Esophagus mucosa (tissue), 1 donor: ENCODE results near the gene PIGQ. TPM values are rescaled to one million over a fixed set of nuclear protein-coding genes. Genes with fewer than 3 reads are reported as not detected.

Source experiments
- ATAC-seq: fragments of 200-7000 bp; cut with Tn5 transposase; one replicate; pipeline ENCODE4 v1.9.1; 2020
- total RNA-seq: library from RNA; stranded (reverse); gene quantifications from one replicate; pipeline ENCODE4 v1.2.4, GENCODE V29; 2023
- donor health status: DM: yes; HTN: yes; CAD: no.

Gene PIGQ
- total RNA-seq, 1 donor from 2014 or later, result 21.0 TPM

DNA sequence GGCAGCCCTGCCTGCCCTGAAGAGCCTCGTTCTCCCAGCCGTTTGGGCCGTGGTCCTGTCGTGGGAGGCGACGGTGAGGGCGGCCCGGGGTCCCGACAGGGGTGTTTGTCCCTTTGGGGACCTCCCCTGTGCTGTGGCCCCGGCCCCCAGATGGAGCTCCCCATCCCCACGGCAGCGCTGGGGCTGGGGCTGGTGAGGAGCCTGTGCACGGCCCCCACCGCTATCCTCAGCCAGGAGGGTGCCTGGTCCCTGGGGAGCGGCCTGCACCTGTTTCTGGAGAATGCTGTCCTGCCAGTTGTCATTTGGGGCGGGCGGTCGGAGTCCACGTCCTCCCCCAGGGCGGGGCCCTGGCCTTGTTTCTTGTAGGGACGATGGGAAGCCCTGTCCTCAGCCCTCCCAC lies 35.6 kb upstream of the PIGQ start:
- peak; percentile 17 for ATAC-seq

DNA sequence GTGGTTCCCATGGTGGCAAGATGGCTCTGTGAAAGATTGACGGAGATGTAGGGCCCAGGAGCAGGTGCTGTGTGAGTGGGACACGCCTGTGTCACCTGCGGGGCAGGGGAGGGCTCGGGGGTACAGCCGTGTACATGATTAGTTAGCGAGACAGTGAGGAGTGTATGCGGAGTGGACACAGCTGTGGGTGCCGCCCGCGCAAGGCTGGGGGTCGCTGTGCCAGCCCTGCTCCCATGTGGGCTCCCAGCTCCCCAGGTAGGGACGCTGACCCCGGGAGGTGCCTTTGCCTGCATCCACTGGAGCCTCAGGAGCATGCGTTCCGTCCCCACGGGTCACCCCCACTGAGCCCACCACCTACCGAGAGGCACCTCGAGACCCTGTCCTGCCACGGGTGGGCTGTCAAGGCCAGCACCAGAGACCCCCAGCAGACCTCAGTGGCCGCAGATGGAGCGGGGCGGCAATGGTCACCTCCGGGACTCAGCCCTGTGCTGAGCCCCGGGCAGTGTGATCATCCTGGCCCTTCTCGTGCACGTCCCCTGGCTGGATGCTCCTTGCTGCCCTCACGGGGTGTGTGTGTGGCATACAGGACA lies 34.8 kb upstream of the PIGQ start:
- no peak for ATAC-seq

DNA sequence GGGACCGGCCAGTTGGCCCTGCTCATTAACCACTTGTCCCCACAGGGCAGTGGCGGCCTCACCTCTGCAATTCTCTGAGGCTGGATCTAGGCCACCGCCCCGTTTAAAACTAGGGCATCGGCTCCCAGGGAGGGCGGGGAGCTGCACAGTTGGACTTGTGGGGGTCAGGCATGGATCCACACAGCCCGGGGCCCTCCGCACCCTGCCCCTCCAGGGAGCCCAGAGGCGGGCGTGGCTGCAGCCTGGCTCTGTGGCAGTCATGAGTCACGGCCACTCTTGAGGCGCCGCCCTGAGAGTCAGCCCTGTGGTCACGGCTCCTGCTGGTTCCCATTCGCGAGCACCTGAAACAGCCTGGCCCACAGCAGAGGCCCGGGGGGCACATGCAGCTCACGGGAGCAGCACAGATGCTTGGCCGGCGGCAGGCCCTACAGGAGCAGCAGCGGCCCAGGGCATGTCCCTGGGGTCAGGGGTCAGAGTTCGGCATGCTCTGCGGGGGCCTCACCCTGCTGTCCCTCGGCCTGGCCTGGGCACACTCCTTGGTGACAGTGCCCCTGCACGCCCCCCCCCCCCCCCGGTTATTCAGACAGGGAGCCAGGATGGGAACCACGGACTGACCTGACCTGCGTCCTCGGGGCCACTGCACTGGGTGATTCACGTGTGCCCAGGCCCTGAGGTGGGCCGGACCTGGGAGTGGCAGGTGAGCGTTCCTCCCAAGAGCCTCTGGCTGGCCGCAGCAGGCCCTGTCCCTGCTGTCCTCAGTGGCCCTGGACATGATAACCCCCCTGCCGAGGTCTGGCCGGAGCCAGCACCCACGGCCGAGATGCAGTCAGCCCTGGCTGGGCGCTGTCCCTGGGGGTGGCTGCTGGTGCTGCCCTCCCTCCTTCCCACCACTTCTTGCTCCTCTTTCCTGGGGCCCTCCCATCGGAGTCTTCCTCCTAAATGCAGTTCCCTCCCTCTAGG lies 34.0 kb upstream of the PIGQ start:
- peak; percentile 84 for ATAC-seq

DNA sequence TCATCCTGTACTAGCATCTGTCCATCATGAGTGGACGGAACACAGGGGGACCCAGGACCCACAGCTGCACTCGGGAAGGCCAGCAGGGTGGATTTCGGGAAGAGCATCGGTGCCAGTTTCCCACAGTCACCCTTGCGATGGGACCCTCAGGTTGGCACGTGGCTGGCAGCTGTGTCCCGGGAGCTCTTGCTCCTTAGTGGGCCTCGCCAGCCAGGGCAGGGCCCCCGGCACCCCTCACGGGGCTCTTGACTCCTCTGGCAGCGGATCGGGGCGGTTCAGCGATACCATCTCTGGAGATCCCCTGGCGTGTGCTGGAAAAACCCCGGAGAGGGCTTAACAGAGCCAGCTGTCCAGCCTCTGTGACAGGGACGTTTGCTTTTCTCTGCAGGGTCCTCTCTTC lies 33.0 kb upstream of the PIGQ start:
- no peak for ATAC-seq

DNA sequence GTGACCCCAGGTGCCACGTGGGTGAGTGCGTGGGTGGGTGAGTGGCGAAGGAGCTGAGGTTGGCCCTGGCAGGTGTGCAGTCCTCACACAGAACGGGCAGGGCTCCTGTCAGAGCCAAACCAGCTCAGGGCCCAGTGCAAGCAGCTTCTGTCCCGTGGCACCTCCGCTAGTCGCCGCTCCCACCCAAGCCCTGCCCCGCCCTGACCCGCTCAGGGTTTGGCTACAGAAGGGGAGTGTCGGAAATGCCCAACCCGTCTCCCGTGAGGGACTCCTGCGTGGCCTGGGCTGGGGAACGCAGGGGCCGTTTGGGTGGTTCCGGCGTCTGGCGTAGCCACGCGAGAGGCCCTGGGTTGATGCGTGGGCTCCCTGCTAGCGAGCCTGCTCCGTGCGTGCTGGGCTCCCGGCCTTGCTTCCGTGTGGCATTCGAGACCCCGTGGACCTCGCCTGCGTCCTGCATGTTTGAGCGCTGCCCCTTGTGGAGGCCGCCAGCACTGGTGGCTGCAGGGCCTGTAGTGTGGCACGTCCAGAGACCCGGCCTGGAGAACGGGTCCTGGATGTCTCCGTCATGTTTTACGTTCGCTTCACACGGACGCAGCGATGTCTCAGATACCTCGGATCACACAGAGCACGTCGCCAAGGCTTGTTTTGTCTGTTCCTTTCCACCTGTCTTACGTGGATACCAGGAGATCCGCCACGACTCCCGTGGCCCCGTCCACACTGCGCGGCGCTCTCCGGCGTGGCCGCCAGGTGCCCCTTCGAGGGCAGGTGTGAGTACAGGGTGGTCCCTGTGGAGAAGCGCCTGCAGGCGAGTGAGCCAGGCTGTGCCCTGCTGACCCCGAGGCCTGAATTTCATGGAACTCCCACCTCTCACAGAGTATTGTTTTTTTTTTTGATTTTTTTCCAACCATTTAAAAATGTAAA lies 32.1 kb upstream of the PIGQ start:
- ATAC-seq, result no peak

DNA sequence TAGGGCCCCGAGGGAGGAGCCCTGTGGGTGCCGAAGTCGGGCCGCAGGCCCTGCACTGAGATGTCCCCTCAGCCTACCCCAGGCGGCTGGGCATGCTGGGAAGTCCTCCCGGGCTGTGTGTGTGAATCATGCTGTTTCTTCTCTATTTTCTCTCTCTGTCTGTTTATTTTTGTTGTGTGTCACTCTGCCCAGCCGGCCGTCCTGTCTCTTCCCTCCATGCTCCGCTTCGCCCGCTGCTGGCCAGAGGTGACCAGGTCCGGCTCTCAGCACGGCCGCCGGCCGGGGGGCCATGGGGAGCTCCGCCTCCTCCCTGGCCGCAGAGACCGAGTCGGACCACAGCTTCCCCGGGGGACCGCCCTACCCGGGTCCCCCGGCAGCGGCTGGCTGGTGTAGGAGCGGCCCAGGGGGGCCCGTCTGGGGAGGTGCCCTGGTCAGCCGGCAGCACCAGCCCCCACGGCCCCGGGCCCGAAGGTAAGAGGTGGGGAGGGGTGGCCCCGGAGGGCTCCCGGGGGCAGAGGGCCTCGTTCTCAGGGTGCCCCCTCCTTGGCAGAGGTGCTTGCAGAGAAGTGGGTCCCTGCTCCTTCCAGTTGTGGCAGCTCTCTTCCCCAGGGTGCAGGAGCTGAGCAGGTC lies 29.8 kb upstream of the PIGQ start:
- ATAC-seq, result no peak

DNA sequence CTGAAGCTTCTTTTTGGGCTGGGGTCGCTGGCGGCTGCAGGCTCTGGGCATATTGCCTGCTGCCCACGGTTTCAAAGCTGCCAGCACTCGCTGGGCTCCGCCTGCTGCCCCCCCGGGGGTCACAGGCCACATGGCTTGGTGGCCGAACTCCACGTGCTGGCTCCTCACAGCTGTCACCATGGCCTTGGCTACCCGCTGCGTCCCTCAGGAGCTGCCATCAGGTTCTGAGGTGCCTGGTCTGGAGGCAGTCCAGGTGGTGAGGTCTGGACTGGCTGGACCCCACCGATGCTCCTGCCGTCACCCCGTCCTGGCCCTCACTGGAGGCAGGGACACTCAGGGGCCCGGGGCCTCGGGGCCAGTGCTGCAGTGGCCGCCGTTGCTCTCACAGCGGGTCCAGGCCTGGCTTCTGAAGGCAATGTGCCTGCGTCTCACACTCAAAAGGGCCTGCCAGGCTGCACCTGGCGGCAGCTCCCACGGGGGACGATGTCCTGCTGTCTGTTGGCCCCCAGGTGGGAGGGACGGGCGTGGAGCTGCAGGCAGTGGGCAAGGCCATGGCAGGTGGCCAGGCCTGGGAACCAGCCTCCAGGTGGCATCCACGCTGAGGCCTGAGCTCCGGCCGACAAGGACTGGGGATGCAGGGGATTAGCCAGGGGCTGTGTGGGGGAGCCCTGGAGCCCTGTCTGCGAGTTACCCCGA lies 29.0 kb upstream of the PIGQ start:
- no peak for ATAC-seq

DNA sequence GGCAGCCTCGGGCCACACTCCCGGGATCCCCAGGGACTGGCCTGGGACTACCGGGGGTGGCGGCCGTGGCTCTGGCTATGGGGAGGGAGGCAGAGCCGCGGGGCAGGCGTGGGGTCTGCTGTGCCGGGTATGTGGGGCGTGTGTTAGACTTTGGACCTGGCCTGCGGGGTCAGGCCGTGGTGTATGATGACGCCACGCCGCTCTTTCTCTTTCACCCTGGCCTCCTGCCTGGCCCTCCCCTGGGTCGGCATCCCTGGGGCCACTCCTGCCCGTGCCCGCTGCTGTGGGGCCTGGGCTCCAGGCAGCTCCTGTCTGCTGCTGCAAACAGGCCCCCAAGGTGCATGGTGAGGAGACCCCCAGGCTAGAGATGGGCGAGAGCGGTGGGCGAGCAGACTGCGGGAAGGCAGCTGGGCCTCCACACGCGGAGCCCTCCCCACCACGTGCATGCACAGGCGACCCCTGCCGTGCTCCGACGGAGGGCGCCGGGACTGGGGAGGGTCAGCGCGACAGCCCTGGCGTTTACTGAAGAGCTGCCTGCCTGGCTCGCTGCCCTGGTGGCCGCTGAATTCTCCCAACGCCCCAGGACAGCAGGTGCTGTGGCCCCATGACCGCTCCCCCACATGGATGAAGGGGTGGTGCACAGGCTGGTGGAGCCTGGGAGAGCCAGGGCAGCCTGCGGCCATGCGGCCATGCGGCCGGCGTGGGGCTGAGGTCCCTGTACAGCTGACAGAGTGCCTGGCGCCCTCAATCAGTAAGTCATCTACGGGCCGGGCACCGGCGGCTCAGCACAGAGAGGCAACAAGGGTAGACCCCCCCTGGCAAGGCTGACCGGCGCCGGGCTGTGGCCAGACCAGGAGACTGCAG lies 26.2 kb upstream of the PIGQ start:
- ATAC-seq, result no peak

DNA sequence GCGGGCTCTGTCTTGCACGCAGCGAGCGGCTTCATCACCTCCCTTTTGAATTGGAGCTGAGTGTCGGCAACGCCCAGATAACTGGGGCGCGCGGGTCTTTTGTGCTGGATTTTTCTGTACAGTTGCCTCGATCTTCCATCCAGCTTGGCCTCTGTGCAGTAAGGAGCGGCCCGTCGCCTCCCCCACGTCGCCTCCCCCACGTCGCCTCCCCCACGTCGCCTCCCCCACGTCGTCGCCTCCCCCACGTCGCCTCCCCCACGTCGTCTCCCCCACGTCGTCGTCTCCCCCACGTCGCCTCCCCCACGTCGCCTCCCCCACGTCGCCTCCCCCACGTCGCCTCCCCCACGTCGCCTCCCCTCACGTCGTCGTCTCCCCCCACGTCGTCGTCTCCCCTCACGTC lies 25.3 kb upstream of the PIGQ start:
- ATAC-seq, result no peak

DNA sequence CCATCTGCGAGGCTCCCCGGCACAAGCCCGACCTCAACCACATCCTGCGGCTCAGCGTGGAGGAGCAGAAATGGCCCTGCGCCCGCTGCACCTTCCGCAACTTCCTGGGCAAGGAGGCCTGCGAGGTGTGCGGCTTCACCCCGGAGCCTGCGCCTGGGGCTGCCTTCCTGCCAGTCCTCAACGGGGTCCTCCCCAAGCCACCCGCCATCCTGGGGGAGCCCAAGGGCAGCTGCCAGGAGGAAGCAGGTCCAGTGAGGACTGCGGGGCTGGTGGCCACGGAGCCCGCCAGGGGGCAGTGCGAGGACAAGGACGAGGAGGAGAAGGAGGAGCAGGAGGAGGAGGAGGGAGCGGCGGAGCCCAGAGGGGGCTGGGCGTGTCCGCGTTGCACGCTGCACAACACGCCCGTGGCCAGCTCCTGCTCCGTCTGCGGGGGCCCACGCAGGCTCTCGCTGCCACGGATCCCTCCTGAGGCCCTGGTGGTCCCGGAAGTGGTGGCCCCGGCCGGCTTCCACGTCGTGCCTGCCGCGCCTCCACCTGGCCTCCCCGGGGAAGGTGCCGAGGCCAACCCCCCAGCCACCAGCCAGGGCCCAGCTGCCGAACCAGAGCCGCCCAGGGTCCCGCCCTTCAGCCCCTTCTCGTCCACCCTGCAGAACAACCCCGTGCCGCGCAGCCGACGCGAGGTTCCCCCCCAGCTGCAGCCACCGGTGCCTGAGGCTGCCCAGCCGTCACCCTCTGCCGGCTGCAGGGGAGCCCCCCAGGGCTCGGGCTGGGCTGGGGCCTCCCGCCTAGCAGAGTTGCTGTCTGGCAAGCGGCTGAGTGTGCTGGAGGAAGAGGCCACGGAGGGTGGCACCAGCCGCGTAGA lies 22.6 kb upstream of the PIGQ start:
- peak; percentile 69 for ATAC-seq

DNA sequence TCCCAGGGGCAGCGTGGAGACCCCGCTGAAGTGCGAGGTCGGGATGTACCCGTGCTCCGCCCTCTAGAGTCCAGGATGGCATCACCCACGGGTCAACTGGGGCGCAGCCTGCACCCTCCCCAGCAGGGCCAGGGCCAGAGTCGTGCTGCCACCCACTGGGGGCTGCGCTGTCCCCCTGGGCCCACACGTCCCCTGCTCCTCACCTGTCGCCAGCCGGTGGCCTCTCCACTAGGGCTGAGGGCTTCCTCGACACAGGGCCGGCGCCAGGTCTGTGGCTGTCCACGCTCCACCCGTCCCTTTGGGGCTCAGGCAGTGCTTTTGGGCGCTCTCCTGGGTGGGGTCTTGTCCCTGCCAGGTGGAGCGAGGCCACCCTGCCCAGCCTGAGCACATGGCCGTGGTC lies 21.2 kb upstream of the PIGQ start:
- ATAC-seq, result no peak

DNA sequence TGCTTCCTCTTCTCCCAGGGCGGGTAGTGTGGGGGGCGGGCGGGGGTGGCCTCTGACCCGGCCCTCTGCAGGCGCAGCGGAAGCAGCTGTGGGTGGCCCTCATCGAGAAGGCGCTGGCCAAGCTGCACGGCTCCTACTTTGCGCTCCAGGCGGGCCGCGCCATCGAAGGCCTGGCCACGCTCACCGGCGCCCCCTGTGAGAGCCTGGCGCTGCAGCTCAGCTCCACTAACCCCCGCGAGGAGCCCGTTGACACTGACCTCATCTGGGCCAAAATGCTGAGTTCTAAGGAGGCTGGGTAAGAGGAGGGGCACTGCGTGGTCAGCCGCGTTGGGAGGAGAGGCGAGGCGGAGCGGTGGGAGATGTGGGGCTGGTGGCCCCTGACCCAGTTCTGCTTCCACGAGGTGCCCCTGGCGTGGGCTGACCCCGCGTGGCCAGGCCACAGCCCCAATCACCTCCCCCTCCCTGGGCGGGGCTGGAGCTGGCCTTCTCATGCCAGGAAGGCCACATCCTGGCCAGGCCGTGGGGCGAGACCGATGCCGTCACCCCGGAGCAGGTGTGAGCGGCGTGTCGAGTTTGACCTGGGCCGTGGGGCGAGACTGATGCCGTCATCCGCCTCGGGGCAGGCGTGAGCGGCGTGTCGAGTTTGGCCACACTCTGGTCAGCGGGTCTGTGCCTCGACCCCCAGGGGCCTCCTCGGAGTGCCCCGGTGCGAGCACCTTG lies 20.1 kb upstream of the PIGQ start:
- peak; percentile 37 for ATAC-seq

DNA sequence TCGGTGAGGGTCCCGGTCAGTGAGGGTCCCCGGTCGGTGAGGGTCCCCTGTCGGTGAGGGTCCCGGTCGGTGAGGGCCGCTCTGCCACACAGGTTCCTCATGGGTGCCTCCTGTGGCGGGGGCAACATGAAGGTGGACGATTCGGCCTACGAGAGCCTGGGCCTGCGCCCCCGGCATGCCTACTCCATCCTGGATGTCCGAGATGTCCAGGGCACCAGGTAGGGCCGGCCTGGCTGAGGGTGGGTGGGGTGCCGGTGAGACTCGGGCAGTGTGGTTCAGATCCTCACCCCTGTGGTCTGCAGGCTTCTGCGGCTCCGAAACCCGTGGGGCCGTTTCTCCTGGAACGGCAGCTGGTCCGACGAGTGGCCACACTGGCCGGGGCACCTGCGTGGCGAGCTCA lies 18.6 kb upstream of the PIGQ start:
- ATAC-seq, result no peak

DNA sequence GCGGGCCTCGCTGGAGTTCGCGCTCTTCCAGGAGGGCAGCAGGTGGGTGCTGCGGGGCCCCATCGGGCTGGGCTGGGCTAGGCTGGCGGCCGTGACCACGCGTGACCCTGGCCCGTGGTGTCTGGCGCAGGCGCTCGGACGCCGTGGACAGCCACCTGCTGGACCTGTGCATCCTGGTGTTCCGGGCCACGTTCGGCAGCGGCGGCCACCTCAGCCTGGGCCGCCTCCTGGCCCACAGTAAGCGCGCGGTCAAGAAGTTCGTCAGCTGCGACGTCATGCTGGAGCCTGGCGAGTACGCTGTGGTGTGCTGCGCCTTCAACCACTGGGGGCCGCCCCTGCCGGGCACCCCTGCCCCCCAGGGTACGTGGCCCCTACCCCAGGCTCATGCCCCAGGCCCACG lies 17.6 kb upstream of the PIGQ start:
- no peak for ATAC-seq

DNA sequence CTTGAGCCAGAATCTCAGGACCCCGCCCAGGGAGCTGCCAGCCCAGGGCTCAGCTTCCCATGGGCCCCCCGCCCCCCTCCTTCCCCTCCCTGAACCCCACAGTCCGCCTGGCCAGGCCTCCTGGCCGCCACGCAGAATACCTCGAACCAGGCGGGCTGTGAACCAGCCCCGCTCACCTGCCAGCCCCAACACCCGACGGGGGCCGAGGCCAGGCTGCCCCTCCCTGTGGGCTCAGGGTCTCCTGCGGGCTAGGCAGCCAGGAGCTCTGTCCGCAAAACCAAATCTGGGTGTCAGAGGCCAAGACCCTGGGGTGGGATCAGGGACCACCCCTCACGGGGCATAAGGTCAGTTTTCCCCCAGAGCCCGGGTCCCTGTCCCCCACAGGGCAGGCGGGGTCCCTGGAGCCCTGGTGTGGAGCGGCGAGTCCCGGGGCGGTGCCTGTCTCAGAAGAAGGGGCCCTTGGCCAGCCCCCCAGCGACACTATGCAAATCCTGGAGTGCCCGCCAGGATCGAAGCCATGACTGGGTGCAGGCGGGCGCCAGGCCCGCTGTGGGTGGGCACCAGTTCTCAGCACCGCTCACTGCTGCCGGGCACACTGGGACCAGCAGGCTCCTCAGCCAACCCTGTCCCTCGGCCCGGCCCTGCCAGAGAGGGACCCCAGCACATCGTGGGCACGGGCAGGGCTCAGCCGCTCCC lies 16.0 kb upstream of the PIGQ start:
- ATAC-seq, result no peak

DNA sequence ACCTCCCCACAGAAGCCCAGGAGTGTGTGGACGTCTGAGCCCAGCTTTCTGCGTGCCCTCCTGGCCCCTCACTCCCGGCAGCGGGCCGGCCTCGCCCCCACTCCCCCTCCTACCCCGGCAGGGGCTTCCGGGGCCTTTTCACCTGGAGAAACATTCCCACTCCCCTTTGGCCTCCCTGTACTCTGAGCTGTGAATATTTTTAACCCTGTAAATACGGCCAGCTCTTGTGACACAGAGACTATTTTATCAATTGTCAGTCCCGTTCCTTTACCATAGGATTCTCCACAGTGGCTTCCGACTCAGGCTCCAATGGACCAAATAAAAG lies 15.5 kb upstream of the PIGQ start:
- no peak for ATAC-seq

DNA sequence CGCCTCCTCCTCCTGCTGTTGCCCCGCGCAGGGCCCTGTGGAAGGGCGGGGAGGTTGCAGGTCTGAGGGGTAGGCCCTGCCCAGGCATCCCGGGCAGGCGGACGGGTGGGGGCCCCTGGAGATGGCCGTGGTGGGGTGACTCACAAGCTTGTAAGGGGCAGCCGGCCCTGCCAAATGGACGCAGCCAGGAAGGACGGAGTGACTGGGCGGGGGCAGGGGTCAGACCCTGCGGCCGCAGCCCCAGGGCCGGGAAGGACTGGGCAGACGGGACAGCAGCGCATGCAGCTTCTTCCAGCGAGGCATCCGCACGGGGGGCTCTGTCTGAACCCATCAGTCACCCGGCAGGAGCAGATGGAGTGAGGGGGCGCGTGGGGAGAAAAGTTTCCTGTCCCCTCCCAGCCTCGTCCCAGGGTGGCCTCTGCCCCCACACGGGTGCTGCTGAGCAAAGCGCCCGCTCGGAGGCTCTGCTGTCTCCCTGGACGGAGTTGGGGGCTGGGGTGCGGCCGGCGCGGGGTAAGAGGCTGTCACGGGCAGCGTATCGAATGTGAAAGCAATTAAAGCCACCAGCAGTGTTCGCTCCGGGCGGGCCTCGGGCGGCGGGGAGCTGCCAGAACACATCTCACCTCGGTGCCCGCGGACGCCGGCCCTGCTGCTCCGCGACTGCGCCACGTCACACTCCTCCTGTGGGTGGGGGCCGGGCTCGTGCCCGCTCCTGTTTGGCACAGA lies 15.0 kb upstream of the PIGQ start:
- peak; percentile 47 for ATAC-seq
